Measurements from ENCODE around the gene HAUS3. TPM values are rescaled to one million over a fixed set of nuclear protein-coding genes. Genes with fewer than 3 reads are reported as not detected.

The HAUS3 gene
- polyA plus RNA-seq, 3 donors = 4.4 to 5.5 (median 5.0) TPM

GRCh38 chr4:2286904-2287593 is 45.1 kb upstream of the HAUS3 start:
- peaks cover 0 to 6% of the 10 kb centered on the region in 2 donors for H3K27me3 ChIP-seq (ENCODE audit: control insufficient read depth in 2 of 2, insufficient read depth in 2 of 2, low read length in 2 of 2)
- H4K20me1 ChIP-seq (ENCODE audit: insufficient read depth, low read length) = no peaks in the 10 kb centered on the region
- H3K9ac ChIP-seq (ENCODE audit: insufficient read depth, low read length, poor library complexity, severe bottlenecking) = no peak overlapping the region
- H3K4me3 ChIP-seq (replicated peaks in 1 of 3; ENCODE audit: low read depth in 2 of 3, low read length in 3 of 3) = no peak overlapping the region
- H3K9me3 ChIP-seq (replicated peaks in 1 of 2; ENCODE audit: control insufficient read depth in 1 of 2, insufficient read depth in 1 of 2, low read length in 2 of 2) = no peaks in the 10 kb centered on the region
- 90% methylated on average over 16 of the region's 19 CpGs for WGBS (ENCODE audit: insufficient coverage)
- H3K27ac Mint-ChIP-seq = peak overlapping the region in 1 of 7 donors; percentile 15
- H3K9me3 Mint-ChIP-seq = peaks cover 0 to 3% (median 0%) of the 10 kb centered on the region in 7 donors
- no peak overlapping the region for H3K4me3 Mint-ChIP-seq
- no peak for TF ChIP-seq CTCF (IDR thresholded peaks at IDR 0.05)
- H3K4me1 Mint-ChIP-seq = peaks cover 11% of the 10 kb centered on the region
- H3K36me3 Mint-ChIP-seq = no peaks in the 10 kb centered on the region
- no peaks in the 10 kb centered on the region for H3K36me3 ChIP-seq (replicated peaks in 1 of 2; ENCODE audit: control insufficient read depth in 1 of 2, insufficient read depth in 2 of 2, low read length in 2 of 2)
- no peaks in the 10 kb centered on the region for H3K79me2 ChIP-seq (ENCODE audit: insufficient read depth, low read length)
- H3K27me3 Mint-ChIP-seq (ENCODE audit: low read depth in 3 of 3) = peaks cover 9 to 15% (median 10%) of the 10 kb centered on the region in 3 donors
- intact Hi-C loops (cut with micrococcal nuclease) = no loop called here
- no peak for DNase-seq
- peaks cover 5 to 8% of the 10 kb centered on the region in 2 donors for H3K4me1 ChIP-seq (ENCODE audit: control insufficient read depth in 1 of 2, insufficient read depth in 2 of 2, low read length in 2 of 2)
- H3K4me2 ChIP-seq (replicated peaks; ENCODE audit: extremely low read depth, low read length, poor library complexity, severe bottlenecking) = no peak overlapping the region
- no peak overlapping the region for H3K27ac ChIP-seq (ENCODE audit: low read depth in 1 of 2, low read length in 2 of 2)
- no peak overlapping the region for H2AFZ ChIP-seq (ENCODE audit: insufficient read depth, low read depth, low read length, poor library complexity, severe bottlenecking)

GRCh38 chr4:2285613-2286381 is 43.9 kb upstream of the HAUS3 start:
- WGBS (ENCODE audit: insufficient coverage) = 91% methylated on average over 26 of the region's 27 CpGs
- Mint-ChIP-seq H3K4me1 (peaks cover 13% of the 10 kb centered on the region), H3K36me3 (no peaks in the 10 kb centered on the region), H3K4me3 (no peak overlapping the region), H3K9me3 (peaks cover 0 to 3% (median 0%) of the 10 kb centered on the region in 7 donors), H3K27me3 (ENCODE audit: low read depth in 3 of 3) (peaks cover 2 to 9% (median 6%) of the 10 kb centered on the region in 3 donors), H3K27ac (no peak overlapping the region)
- Histone ChIP-seq H3K27me3 (ENCODE audit: control insufficient read depth in 2 of 2, insufficient read depth in 2 of 2, low read length in 2 of 2) (no peaks in the 10 kb centered on the region), H3K9me3 (replicated peaks in 1 of 2; ENCODE audit: control insufficient read depth in 1 of 2, insufficient read depth in 1 of 2, low read length in 2 of 2) (no peaks in the 10 kb centered on the region), H3K9ac (ENCODE audit: insufficient read depth, low read length, poor library complexity, severe bottlenecking) (no peak overlapping the region), H3K4me2 (replicated peaks; ENCODE audit: extremely low read depth, low read length, poor library complexity, severe bottlenecking) (no peak overlapping the region), H2AFZ (ENCODE audit: insufficient read depth, low read depth, low read length, poor library complexity, severe bottlenecking) (no peak overlapping the region), H3K27ac (ENCODE audit: low read depth in 1 of 2, low read length in 2 of 2) (no peak overlapping the region), H3K36me3 (replicated peaks in 1 of 2; ENCODE audit: control insufficient read depth in 1 of 2, insufficient read depth in 2 of 2, low read length in 2 of 2) (no peaks in the 10 kb centered on the region), H4K20me1 (ENCODE audit: insufficient read depth, low read length) (no peaks in the 10 kb centered on the region), H3K79me2 (ENCODE audit: insufficient read depth, low read length) (no peaks in the 10 kb centered on the region), H3K4me3 (replicated peaks in 1 of 3; ENCODE audit: low read depth in 2 of 3, low read length in 3 of 3) (no peak overlapping the region), H3K4me1 (ENCODE audit: control insufficient read depth in 1 of 2, insufficient read depth in 2 of 2, low read length in 2 of 2) (peaks cover 3 to 4% of the 10 kb centered on the region in 2 donors)
- intact Hi-C loops (cut with micrococcal nuclease) = no loop called here
- TF ChIP-seq CTCF (IDR thresholded peaks at IDR 0.05) = no peak
- no peak for DNase-seq
